HEK293 (cell line): ENCODE results near the gene MVP.

Experiments used
- ELK4 ChIP-seq: IDR thresholded peaks from 2 replicates; pipeline ENCODE4 v1.6.1; 2011; ENCODE audit warnings: mild to moderate bottlenecking, low read depth, low read length, borderline replicate concordance
- IKZF3 ChIP-seq: fragments of 450-650 bp; IDR thresholded peaks from 2 replicates; pipeline ENCODE4 v1.5.0; 2018; ENCODE audit warnings: missing biosample characterization, mild to moderate bottlenecking, missing genetic modification characterization, moderate library complexity
- OSR2 ChIP-seq: fragments of 450-650 bp; formaldehyde crosslinking; IDR thresholded peaks from 2 replicates; pipeline ENCODE4 v1.5.1; 2016; ENCODE audit warnings: missing biosample characterization, missing genetic modification characterization
- PATZ1 ChIP-seq: fragments of 450-650 bp; formaldehyde crosslinking; IDR thresholded peaks from 2 replicates; pipeline ENCODE4 v1.5.1; 2016; ENCODE audit warnings: missing biosample characterization, missing genetic modification characterization
- PRDM4 ChIP-seq: fragments of 450-650 bp; formaldehyde crosslinking; IDR thresholded peaks from 2 replicates; pipeline ENCODE4 v1.5.1; 2017; ENCODE audit warnings: missing biosample characterization, missing genetic modification characterization
- SCRT2 ChIP-seq: fragments of 450-650 bp; formaldehyde crosslinking; IDR thresholded peaks from 2 replicates; pipeline ENCODE4 v1.5.1; 2016; ENCODE audit warnings: missing biosample characterization, missing genetic modification characterization
- ZBTB44 ChIP-seq: fragments of 450-650 bp; IDR thresholded peaks from 2 replicates; pipeline ENCODE4 v1.5.1; 2018; ENCODE audit warnings: missing biosample characterization, mild to moderate bottlenecking, missing genetic modification characterization
- ZBTB48 ChIP-seq: fragments of 450-650 bp; formaldehyde crosslinking; IDR thresholded peaks from 2 replicates; pipeline ENCODE4 v1.5.1; 2016; ENCODE audit warnings: missing biosample characterization, missing genetic modification characterization
- ZBTB8A ChIP-seq: fragments of 450-650 bp; formaldehyde crosslinking; IDR thresholded peaks from 2 replicates; pipeline ENCODE4 v1.5.1; 2016; ENCODE audit warnings: missing biosample characterization, missing genetic modification characterization
- ZEB2 ChIP-seq: fragments of 450-650 bp; formaldehyde crosslinking; IDR thresholded peaks from 2 replicates; pipeline ENCODE4 v1.5.1; 2016; ENCODE audit warnings: missing biosample characterization, missing genetic modification characterization
- ZFP69B ChIP-seq: fragments of 450-650 bp; formaldehyde crosslinking; IDR thresholded peaks from 2 replicates; pipeline ENCODE4 v1.5.1; 2016; ENCODE audit warnings: missing biosample characterization, missing genetic modification characterization
- ZNF10 ChIP-seq: fragments of 450-650 bp; formaldehyde crosslinking; IDR thresholded peaks from 2 replicates; pipeline ENCODE4 v1.5.1; 2017; ENCODE audit warnings: missing biosample characterization, missing genetic modification characterization
- ZNF174 ChIP-seq: fragments of 450-650 bp; formaldehyde crosslinking; IDR thresholded peaks from 2 replicates; pipeline ENCODE4 v1.5.0; 2017; ENCODE audit warnings: missing biosample characterization, mild to moderate bottlenecking, missing genetic modification characterization
- ZNF2 ChIP-seq: fragments of 450-650 bp; formaldehyde crosslinking; IDR thresholded peaks from 2 replicates; pipeline ENCODE4 v1.5.1; 2016; ENCODE audit warnings: missing biosample characterization, missing genetic modification characterization
- ZNF292 ChIP-seq: fragments of 450-650 bp; formaldehyde crosslinking; IDR thresholded peaks from 2 replicates; pipeline ENCODE4 v1.5.1; 2016; ENCODE audit warnings: low read depth, missing biosample characterization, missing genetic modification characterization, borderline replicate concordance
- ZNF529 ChIP-seq: fragments of 450-650 bp; formaldehyde crosslinking; IDR thresholded peaks from 2 replicates; pipeline ENCODE4 v1.5.1; 2017; ENCODE audit warnings: missing genetic modification characterization, missing biosample characterization; ENCODE audit not compliant: insufficient replicate concordance
- ZNF580 ChIP-seq: fragments of 450-650 bp; formaldehyde crosslinking; IDR thresholded peaks from 2 replicates; pipeline ENCODE4 v1.5.1; 2016; ENCODE audit warnings: missing biosample characterization, missing genetic modification characterization
- ZNF629 ChIP-seq: fragments of 450-650 bp; formaldehyde crosslinking; IDR thresholded peaks from 2 replicates; pipeline ENCODE4 v1.5.1; 2017; ENCODE audit warnings: missing biosample characterization, missing genetic modification characterization
- ZNF645 ChIP-seq: fragments of 450-650 bp; formaldehyde crosslinking; IDR thresholded peaks from 2 replicates; pipeline ENCODE4; 2016; ENCODE audit warnings: missing biosample characterization, missing genetic modification characterization
- ZNF654 ChIP-seq: fragments of 450-650 bp; formaldehyde crosslinking; IDR thresholded peaks from 2 replicates; pipeline ENCODE4 v1.5.1; 2016; ENCODE audit warnings: low read depth, missing biosample characterization, missing genetic modification characterization
- ZNF776 ChIP-seq: fragments of 450-650 bp; formaldehyde crosslinking; IDR thresholded peaks from 2 replicates; pipeline ENCODE4 v1.5.0; 2017; ENCODE audit warnings: missing biosample characterization, missing genetic modification characterization, borderline replicate concordance
- ZNF830 ChIP-seq: fragments of 450-650 bp; IDR thresholded peaks from 2 replicates; pipeline ENCODE4 v1.5.0; 2018; ENCODE audit warnings: missing biosample characterization, missing genetic modification characterization, low read depth, mild to moderate bottlenecking, moderate library complexity

The MVP gene

GRCh38 chr16:29848420-29849297 is 28.4 kb downstream of the MVP start (continued):
- TF ChIP-seq ZNF776 (tag by site-specific recombination) (no peak), ZFP69B (tag by site-specific recombination) (peak; percentile 90), ZNF174 (tag by site-specific recombination) (no peak), ZNF645 (tag by site-specific recombination) (no peak), ZNF654 (tag by site-specific recombination) (peak; percentile 76), IKZF3 (tag by site-specific recombination) (peak; percentile 62), ELK4 (no peak), ZNF830 (tag by site-specific recombination) (no peak), ZNF2 (tag by site-specific recombination) (peak; percentile 100), ZNF629 (tag by site-specific recombination) (peak; percentile 37), ZEB2 (tag by site-specific recombination) (peak; percentile 46; the same call in 1 of the 2 replicates), ZNF580 (tag by site-specific recombination) (0 out of 2 replicates have a peak, but pooled peaks have one; percentile 16), OSR2 (peak; percentile 70), PATZ1 (peak; percentile 84), ZNF10 (tag by site-specific recombination) (0 out of 2 replicates have a peak, but pooled peaks have one; percentile 33), ZBTB48 (tag by site-specific recombination) (no peak), ZNF292 (no peak), ZNF529 (tag by site-specific recombination) (no peak), ZBTB8A (tag by site-specific recombination) (peak; percentile 73), ZBTB44 (peak; percentile 72; the same call in 1 of the 2 replicates), PRDM4 (no peak), SCRT2 (tag by site-specific recombination) (peak; percentile 91)
